ENCODE data around the gene ICAM3. TPM values are rescaled to one million over a fixed set of nuclear protein-coding genes. Genes with fewer than 3 reads are reported as not detected.

The ICAM3 gene
- total RNA-seq, 1 experiment from 2014 or later, result 8.3 TPM

DNA sequence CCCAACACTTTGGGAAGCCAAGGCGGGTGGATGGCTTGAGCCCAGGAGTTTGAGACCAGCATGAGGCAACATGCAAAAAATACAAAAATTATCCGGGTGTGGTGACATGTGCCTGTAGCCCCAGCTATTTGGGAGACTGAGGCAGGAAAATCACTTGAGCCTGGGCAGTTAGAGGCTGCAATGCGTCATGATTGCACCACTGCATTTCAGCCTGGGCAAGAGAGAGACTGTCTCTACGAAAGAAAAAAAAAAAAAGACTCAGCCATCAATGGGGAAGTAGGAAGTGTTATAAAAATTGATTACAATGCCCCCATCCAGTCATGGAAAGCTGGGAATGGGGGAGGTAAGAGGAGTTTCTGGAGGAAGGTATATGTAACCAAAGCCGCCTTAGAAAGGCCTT, 35.5 kb upstream of the ICAM3 start (continued):
- TF ChIP-seq POLR2A (IDR thresholded peaks at IDR 0.05; ENCODE audit: borderline replicate concordance, extremely low read depth, insufficient read depth, insufficient read length) (no peak), ZNF274 (IDR thresholded peaks at IDR 0.05; ENCODE audit: low read depth, low read length) (no peak), ZFX (IDR thresholded peaks at IDR 0.05) (no peak), YY1 (IDR thresholded peaks at IDR 0.05; ENCODE audit: extremely low read depth, insufficient replicate concordance, low read depth, low read length) (no peak), SRF (IDR thresholded peaks at IDR 0.05; ENCODE audit: low read depth) (no peak)
- TF ChIP-seq, protein P1, sequence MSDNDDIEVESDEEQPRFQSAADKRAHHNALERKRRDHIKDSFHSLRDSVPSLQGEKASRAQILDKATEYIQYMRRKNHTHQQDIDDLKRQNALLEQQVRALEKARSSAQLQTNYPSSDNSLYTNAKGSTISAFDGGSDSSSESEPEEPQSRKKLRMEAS (IDR thresholded peaks at IDR 0.05), result no peak

DNA sequence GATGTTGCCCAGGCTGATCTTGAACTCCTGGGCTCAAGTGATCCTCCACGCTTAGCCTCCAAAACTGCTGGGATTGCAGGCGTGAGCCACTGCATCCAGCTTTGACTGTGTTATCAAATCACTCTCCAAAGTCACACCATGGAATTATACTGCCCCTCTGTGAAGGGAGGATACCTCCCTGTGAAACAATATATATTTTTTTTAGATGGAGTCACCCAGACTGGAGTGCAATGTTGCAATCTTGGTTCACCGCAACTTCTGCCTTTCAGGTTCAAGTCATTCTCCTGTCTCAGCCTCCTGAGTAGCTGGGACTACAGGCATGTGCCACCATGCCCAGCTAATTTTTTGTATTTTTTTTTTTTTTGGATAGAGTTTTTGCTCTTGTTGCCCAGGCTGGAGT, 33.3 kb upstream of the ICAM3 start:
- H2AFZ ChIP-seq (ENCODE audit: low read depth, low read length, poor library complexity, severe bottlenecking), result no peak overlapping the region
- H3K9me2 ChIP-seq (ENCODE audit: insufficient read depth), result no peaks in the 10 kb centered on the region
- CTCF ChIA-PET, result no interaction called here
- intact Hi-C loops (cut with micrococcal nuclease), result no loop called here
- no peaks in the 10 kb centered on the region for H3K27me3 ChIP-seq (ENCODE audit: insufficient read depth, low read length)
- ATAC-seq, result no peak
- no TSS peak for BruUV-seq (replicated peaks)
- no peak overlapping the region for H3K4me3 ChIP-seq (replicated peaks in 1 of 2; ENCODE audit: low read depth in 1 of 2, low read length in 2 of 2)
- H4K20me1 ChIP-seq (ENCODE audit: insufficient read depth), result no peaks in the 10 kb centered on the region
- H3K79me2 ChIP-seq (ENCODE audit: insufficient read depth, low read length), result no peaks in the 10 kb centered on the region
- H3K9me3 ChIP-seq (ENCODE audit: control insufficient read depth in 1 of 2, insufficient read depth in 1 of 2, low read depth in 1 of 2, low read length in 2 of 2), result peaks cover 0 to 3% of the 10 kb centered on the region in 2 experiments; a peak in 1 of 4 replicates
- H3K4me2 ChIP-seq (ENCODE audit: low read length), result no peak overlapping the region
- no peak overlapping the region for H3K9ac ChIP-seq (ENCODE audit: low read length)
- no peak for TF ChIP-seq ZNF274 (IDR thresholded peaks at IDR 0.05; ENCODE audit: low read depth, low read length)
- no peak for TF ChIP-seq POLR2A (IDR thresholded peaks at IDR 0.05; ENCODE audit: borderline replicate concordance, extremely low read depth, insufficient read depth, insufficient read length)
- TF ChIP-seq EGR1 (IDR thresholded peaks at IDR 0.05; ENCODE audit: low read depth), result no peak
- TF ChIP-seq FOSL1 (IDR thresholded peaks at IDR 0.05; ENCODE audit: low read depth), result no peak
- TF ChIP-seq, protein P2, sequence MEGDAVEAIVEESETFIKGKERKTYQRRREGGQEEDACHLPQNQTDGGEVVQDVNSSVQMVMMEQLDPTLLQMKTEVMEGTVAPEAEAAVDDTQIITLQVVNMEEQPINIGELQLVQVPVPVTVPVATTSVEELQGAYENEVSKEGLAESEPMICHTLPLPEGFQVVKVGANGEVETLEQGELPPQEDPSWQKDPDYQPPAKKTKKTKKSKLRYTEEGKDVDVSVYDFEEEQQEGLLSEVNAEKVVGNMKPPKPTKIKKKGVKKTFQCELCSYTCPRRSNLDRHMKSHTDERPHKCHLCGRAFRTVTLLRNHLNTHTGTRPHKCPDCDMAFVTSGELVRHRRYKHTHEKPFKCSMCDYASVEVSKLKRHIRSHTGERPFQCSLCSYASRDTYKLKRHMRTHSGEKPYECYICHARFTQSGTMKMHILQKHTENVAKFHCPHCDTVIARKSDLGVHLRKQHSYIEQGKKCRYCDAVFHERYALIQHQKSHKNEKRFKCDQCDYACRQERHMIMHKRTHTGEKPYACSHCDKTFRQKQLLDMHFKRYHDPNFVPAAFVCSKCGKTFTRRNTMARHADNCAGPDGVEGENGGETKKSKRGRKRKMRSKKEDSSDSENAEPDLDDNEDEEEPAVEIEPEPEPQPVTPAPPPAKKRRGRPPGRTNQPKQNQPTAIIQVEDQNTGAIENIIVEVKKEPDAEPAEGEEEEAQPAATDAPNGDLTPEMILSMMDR (IDR thresholded peaks at IDR 0.05 in 2 of 3, conservative IDR thresholded peaks at IDR 0.05 in 1 of 3; ENCODE audit: borderline replicate concordance in 1 of 3, insufficient read depth in 1 of 3, low read depth in 2 of 3, low read length in 2 of 3), result no peak
- TF ChIP-seq, protein P3, sequence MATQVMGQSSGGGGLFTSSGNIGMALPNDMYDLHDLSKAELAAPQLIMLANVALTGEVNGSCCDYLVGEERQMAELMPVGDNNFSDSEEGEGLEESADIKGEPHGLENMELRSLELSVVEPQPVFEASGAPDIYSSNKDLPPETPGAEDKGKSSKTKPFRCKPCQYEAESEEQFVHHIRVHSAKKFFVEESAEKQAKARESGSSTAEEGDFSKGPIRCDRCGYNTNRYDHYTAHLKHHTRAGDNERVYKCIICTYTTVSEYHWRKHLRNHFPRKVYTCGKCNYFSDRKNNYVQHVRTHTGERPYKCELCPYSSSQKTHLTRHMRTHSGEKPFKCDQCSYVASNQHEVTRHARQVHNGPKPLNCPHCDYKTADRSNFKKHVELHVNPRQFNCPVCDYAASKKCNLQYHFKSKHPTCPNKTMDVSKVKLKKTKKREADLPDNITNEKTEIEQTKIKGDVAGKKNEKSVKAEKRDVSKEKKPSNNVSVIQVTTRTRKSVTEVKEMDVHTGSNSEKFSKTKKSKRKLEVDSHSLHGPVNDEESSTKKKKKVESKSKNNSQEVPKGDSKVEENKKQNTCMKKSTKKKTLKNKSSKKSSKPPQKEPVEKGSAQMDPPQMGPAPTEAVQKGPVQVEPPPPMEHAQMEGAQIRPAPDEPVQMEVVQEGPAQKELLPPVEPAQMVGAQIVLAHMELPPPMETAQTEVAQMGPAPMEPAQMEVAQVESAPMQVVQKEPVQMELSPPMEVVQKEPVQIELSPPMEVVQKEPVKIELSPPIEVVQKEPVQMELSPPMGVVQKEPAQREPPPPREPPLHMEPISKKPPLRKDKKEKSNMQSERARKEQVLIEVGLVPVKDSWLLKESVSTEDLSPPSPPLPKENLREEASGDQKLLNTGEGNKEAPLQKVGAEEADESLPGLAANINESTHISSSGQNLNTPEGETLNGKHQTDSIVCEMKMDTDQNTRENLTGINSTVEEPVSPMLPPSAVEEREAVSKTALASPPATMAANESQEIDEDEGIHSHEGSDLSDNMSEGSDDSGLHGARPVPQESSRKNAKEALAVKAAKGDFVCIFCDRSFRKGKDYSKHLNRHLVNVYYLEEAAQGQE (IDR thresholded peaks at IDR 0.05; ENCODE audit: low read depth), result no peak
- peaks cover 10 to 16% of the 10 kb centered on the region in 2 experiments; a peak in 2 of 4 replicates for H3K36me3 ChIP-seq (ENCODE audit: control insufficient read depth in 1 of 2, insufficient read depth in 2 of 2, low read length in 2 of 2)
- RAD21 ChIA-PET (ENCODE audit: low non-redundant PET in 1 of 2, low total read pairs in 2 of 2, uncharacterized antibody in 2 of 2, unreplicated experiment in 2 of 2), result no interaction called here
- no peak overlapping the region for H3K27ac ChIP-seq (ENCODE audit: low read depth, low read length)
- DNase-seq (ENCODE audit: low read depth, low spot score), result no peak
- no peaks in the 10 kb centered on the region for H3K4me1 ChIP-seq (ENCODE audit: control insufficient read depth in 1 of 2, insufficient read depth in 2 of 2, low read length in 2 of 2)
- POLR2A ChIA-PET, result no interaction called here
